ENCODE data around the gene SWAP70. TPM values are rescaled to one million over a fixed set of nuclear protein-coding genes. Genes with fewer than 3 reads are reported as not detected.

The SWAP70 gene
- total and polyA plus RNA-seq, 9 of the 15 experiments (the other 6 are each of a cell fraction or from before 2014, with no cell fraction given): 1.7 to 4.9 (median 3.9) TPM

DNA sequence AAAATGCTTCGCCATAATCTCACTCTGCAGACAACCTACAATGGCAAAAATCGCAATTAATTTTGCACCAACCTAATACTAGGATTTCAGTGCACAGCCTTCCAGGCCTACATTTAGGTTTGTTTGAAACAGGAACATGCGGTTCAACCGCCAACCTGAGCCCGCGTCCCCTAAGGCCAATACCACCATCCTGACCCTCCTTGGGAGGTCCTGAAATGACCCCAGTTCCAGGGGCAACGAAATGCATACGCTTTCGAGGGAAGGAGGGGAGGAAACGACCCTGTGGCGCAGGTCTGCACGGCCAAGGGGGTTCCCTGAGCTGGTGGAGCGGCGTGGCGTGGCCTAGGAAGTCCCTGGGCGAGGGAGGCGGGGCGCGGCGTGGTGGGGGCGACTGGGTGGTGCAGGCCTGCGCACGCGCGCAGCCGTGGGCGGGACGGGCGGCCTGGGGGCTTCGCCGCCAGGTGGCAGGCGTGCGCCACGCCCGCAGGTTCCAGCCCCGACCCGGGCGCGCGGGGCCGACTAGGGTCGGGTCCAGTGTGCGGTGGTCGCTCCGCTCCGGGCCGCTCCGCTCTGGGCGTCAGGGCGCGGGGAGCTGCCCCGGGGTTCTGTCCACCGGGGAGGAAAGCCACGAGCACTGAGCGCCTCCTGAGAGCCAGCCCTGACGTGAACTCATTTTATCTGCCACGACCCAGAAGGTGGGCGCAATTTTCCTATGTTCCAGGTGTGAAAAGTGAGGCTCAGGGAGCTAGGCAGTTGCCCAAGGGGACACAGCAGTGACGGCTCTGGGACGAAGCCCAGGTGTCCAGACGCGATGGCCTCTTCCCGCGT, 94.1 kb downstream of the SWAP70 start (continued):
- TF ChIP-seq, protein P1, sequence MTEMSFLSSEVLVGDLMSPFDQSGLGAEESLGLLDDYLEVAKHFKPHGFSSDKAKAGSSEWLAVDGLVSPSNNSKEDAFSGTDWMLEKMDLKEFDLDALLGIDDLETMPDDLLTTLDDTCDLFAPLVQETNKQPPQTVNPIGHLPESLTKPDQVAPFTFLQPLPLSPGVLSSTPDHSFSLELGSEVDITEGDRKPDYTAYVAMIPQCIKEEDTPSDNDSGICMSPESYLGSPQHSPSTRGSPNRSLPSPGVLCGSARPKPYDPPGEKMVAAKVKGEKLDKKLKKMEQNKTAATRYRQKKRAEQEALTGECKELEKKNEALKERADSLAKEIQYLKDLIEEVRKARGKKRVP (CRISPR knock-in tag; IDR thresholded peaks at IDR 0.05): 0 out of 2 replicates have a peak, but pooled peaks have one; percentile 5
- no peak for TF ChIP-seq ZC3H8 (IDR thresholded peaks at IDR 0.05)
- no peak for TF ChIP-seq MCM5 (IDR thresholded peaks at IDR 0.05; ENCODE audit: low read depth)
- TF ChIP-seq CBFA2T3 (IDR thresholded peaks at IDR 0.05): no peak
- no peak for TF ChIP-seq TRIM24 (IDR thresholded peaks at IDR 0.05)
- no peak for TF ChIP-seq NR2C1 (IDR thresholded peaks at IDR 0.05)
- TF ChIP-seq NR2C1 (tag; IDR thresholded peaks at IDR 0.05): no peak
- no peak for TF ChIP-seq STAT5B (CRISPR knock-in tag; IDR thresholded peaks at IDR 0.05)
- TF ChIP-seq MED1 (CRISPR knock-in tag; IDR thresholded peaks at IDR 0.05; ENCODE audit: borderline replicate concordance): no peak
- TF ChIP-seq FUS (optimal IDR thresholded peaks at IDR 0.05; ENCODE audit: low read depth, low read length): no peak
- 0 out of 2 replicates have a peak, but pooled peaks have one; percentile 7 for TF ChIP-seq SOX6 (IDR thresholded peaks at IDR 0.05)
- no peak for TF ChIP-seq ZNF584 (CRISPR knock-in tag; IDR thresholded peaks at IDR 0.05; ENCODE audit: low read depth)
- TF ChIP-seq ZNF583 (CRISPR knock-in tag; IDR thresholded peaks at IDR 0.05): no peak
- TF ChIP-seq ZNF780A (CRISPR knock-in tag; IDR thresholded peaks at IDR 0.05): no peak
- TF ChIP-seq SETDB1 (IDR thresholded peaks at IDR 0.05; ENCODE audit: low read length): no peak
- TF ChIP-seq U2AF1 (optimal IDR thresholded peaks at IDR 0.05; ENCODE audit: low read depth, low read length): no peak
- 0 out of 2 replicates have a peak, but pooled peaks have one; percentile 40 for TF ChIP-seq ZBTB1 (CRISPR knock-in tag; IDR thresholded peaks at IDR 0.05; ENCODE audit: borderline replicate concordance, low read depth)
- no peak for TF ChIP-seq PCBP2 (IDR thresholded peaks at IDR 0.05; ENCODE audit: low read depth, low read length, poor library complexity, severe bottlenecking)
- no peak for TF ChIP-seq ZFP1 (CRISPR knock-in tag; IDR thresholded peaks at IDR 0.05)
- no peak for TF ChIP-seq CLOCK (CRISPR knock-in tag; IDR thresholded peaks at IDR 0.05; ENCODE audit: borderline replicate concordance)
- no peak for TF ChIP-seq POLR2AphosphoS2 (IDR thresholded peaks at IDR 0.05; ENCODE audit: low read length)
- TF ChIP-seq NBN (IDR thresholded peaks at IDR 0.05; ENCODE audit: low read depth): no peak
- TF ChIP-seq PYGO2 (tag; IDR thresholded peaks at IDR 0.05): no peak
- no peak for TF ChIP-seq POLR2AphosphoS5 (IDR thresholded peaks at IDR 0.05; ENCODE audit: control insufficient read depth, insufficient read depth, low read depth, low read length)
- TF ChIP-seq SLC30A9 (CRISPR knock-in tag; IDR thresholded peaks at IDR 0.05): no peak
- TF ChIP-seq ETS1 (conservative IDR thresholded peaks at IDR 0.05; ENCODE audit: control insufficient read depth, low read depth, low read length): 0 out of 2 replicates have a peak, but pooled peaks have one; percentile 74

Measured in K562 (cell line).